Small intestine (tissue), 7 donors: ENCODE measurements around the gene PLA2G4D. TPM values are rescaled to one million over a fixed set of nuclear protein-coding genes. Genes with fewer than 3 reads are reported as not detected.

Experiments used
- DNase-seq, 2 donors: peaks; one replicate each; pipeline versions ENCODE4 v3.0.0 to v3.0.0-alpha.2; 2013
- FAIRE-seq: peaks from 2 replicates; lab custom pipeline; 2012; peaks lifted over from hg19 to GRCh38; lab: Jason Lieb, UNC
- H3K27ac ChIP-seq, 3 donors: one replicate each; pipeline ENCODE4 v1.5.1; 2013; ENCODE audit warnings: low read length in 2 of 3, mild to moderate bottlenecking in 2 of 3, control low read depth in 1 of 3, inconsistent platforms in 1 of 3, low read depth in 1 of 3, moderate library complexity in 1 of 3
- H3K27me3 ChIP-seq, 3 donors: one replicate each; pipeline ENCODE4 v1.6.1; 2013; ENCODE audit warnings: low read length in 3 of 3, inconsistent platforms in 1 of 3; ENCODE audit not compliant: control insufficient read depth in 3 of 3, insufficient read depth in 3 of 3
- H3K36me3 ChIP-seq, 3 donors: one replicate each; pipeline ENCODE4 v1.6.1; 2013; ENCODE audit warnings: low read length in 3 of 3, inconsistent platforms in 1 of 3, low read depth in 1 of 3, mild to moderate bottlenecking in 1 of 3, moderate library complexity in 1 of 3; ENCODE audit not compliant: control insufficient read depth in 3 of 3, insufficient read depth in 2 of 3
- H3K4me1 ChIP-seq, 3 donors: one replicate each; pipeline ENCODE4 v1.6.1; 2013; ENCODE audit warnings: low read length in 2 of 3, inconsistent platforms in 1 of 3, low read depth in 1 of 3, mild to moderate bottlenecking in 1 of 3, moderate library complexity in 1 of 3; ENCODE audit not compliant: control insufficient read depth in 3 of 3, insufficient read depth in 2 of 3
- H3K4me3 ChIP-seq, 3 donors: one replicate each; pipeline ENCODE4 v1.5.1; 2013; ENCODE audit warnings: low read length in 3 of 3, control low read depth in 1 of 3, inconsistent platforms in 1 of 3, low read depth in 1 of 3, mild to moderate bottlenecking in 1 of 3, moderate library complexity in 1 of 3
- H3K9me3 ChIP-seq, 2 donors: one replicate each; pipeline ENCODE4 v1.6.1; 2013; ENCODE audit warnings: low read depth in 1 of 2, low read length in 1 of 2; ENCODE audit not compliant: control insufficient read depth in 2 of 2, insufficient read depth in 1 of 2
- WGBS, 3 donors: extraction: QIAGEN DNeasy Blood & Tissue Kit; methylation state at CpG; one replicate each; pipeline ENCODE4 v1.1.7; 2013; 5-methylcytosine and 5-hydroxymethylcytosine counted together
- polyA plus RNA-seq, 4 donors: library from polyadenylated mRNA; stranded (reverse) in 3 of 4; unstranded in 1 of 4; fragments of 200-250 nt in 3 of 4; fragments of 120-200 nt in 1 of 4; gene quantifications; one replicate each; pipeline versions ENCODE4 v1.2.1 to v1.2.3, GENCODE V29; 2013
- donor health status: healthy with polysubstance abuse.
- donor health status: control.
- donor health status: control.
- donor health status: Bipolar disorder and iron deficiency.
- donor health status: healthy.

The PLA2G4D gene
- polyA plus RNA-seq, 4 donors, result 0.18 to 0.22 (median 0.18) TPM; not detected in 1

- 75 to 84% (median 80%) methylated on average over 9 of the region's 9 CpGs for WGBS, 3 donors
- no peak overlapping the region for H3K27ac ChIP-seq
- no peak for FAIRE-seq
Observed at GRCh38 chr15:42032376-42033213, 61.8 kb downstream of the PLA2G4D start.

GRCh38 chr15:42031198-42031915 lies 63.0 kb downstream of the PLA2G4D start:
- FAIRE-seq, result no peak
- Histone ChIP-seq H3K36me3 (no peaks in the 10 kb centered on the region), H3K4me3 (no peak overlapping the region), H3K27me3 (peaks cover 0 to 2% (median 2%) of the 10 kb centered on the region in 3 donors), H3K27ac (no peak overlapping the region), H3K4me1 (peaks cover 0 to 5% (median 0%) of the 10 kb centered on the region in 3 donors), H3K9me3 (no peaks in the 10 kb centered on the region)
- no peak for DNase-seq
- WGBS, 3 donors, result 69 to 74% (median 73%) methylated on average over 6 of the region's 6 CpGs

More at GRCh38 chr15:42032376-42033213, 61.8 kb downstream of the PLA2G4D start:
- H3K4me3 ChIP-seq, result no peak overlapping the region
- DNase-seq, result no peak
- H3K4me1 ChIP-seq, result peaks cover 0 to 5% (median 0%) of the 10 kb centered on the region in 3 donors
- H3K36me3 ChIP-seq, result no peaks in the 10 kb centered on the region
- no peaks in the 10 kb centered on the region for H3K9me3 ChIP-seq
- H3K27me3 ChIP-seq, result peaks cover 0 to under 1% (median under 1%) of the 10 kb centered on the region in 3 donors

- WGBS, 3 donors, result 84 to 94% (median 91%) methylated on average over 7 of the region's 7 CpGs
- Histone ChIP-seq H3K9me3 (peaks cover 0 to 16% of the 10 kb centered on the region in 2 donors), H3K4me3 (no peak overlapping the region), H3K4me1 (no peaks in the 10 kb centered on the region), H3K27ac (no peak overlapping the region), H3K27me3 (peaks cover 0 to 2% (median 2%) of the 10 kb centered on the region in 3 donors), H3K36me3 (no peaks in the 10 kb centered on the region)
- FAIRE-seq (no peak), DNase-seq (no peak)
Observed at GRCh38 chr15:42027521-42027920, 66.8 kb downstream of the PLA2G4D start.

GRCh38 chr15:42024303-42024702 lies 70.1 kb downstream of the PLA2G4D start:
- 71 to 92% (median 73%) methylated on average over 3 to 4 of the region's 4 CpGs for WGBS, 3 donors
- peaks cover 0 to 25% of the 10 kb centered on the region in 2 donors for H3K9me3 ChIP-seq
- FAIRE-seq (no peak), DNase-seq (no peak)
- no peaks in the 10 kb centered on the region for H3K36me3 ChIP-seq
- no peaks in the 10 kb centered on the region for H3K4me1 ChIP-seq
- no peak overlapping the region for H3K27ac ChIP-seq
- no peak overlapping the region for H3K4me3 ChIP-seq
- H3K27me3 ChIP-seq, result peaks cover 0 to 2% (median 2%) of the 10 kb centered on the region in 3 donors

- no peaks in the 10 kb centered on the region for H3K4me1 ChIP-seq
- H3K27ac ChIP-seq, result no peak overlapping the region
- H3K4me3 ChIP-seq, result no peak overlapping the region
- no peaks in the 10 kb centered on the region for H3K27me3 ChIP-seq
- DNase-seq (no peak), FAIRE-seq (no peak)
- WGBS, 3 donors, result 82 to 87% (median 87%) methylated on average over 5 of the region's 5 CpGs
- H3K9me3 ChIP-seq, result peaks cover 0 to 25% of the 10 kb centered on the region in 2 donors
- no peaks in the 10 kb centered on the region for H3K36me3 ChIP-seq
Observed at GRCh38 chr15:42021593-42021992, 72.8 kb downstream of the PLA2G4D start.

DNA sequence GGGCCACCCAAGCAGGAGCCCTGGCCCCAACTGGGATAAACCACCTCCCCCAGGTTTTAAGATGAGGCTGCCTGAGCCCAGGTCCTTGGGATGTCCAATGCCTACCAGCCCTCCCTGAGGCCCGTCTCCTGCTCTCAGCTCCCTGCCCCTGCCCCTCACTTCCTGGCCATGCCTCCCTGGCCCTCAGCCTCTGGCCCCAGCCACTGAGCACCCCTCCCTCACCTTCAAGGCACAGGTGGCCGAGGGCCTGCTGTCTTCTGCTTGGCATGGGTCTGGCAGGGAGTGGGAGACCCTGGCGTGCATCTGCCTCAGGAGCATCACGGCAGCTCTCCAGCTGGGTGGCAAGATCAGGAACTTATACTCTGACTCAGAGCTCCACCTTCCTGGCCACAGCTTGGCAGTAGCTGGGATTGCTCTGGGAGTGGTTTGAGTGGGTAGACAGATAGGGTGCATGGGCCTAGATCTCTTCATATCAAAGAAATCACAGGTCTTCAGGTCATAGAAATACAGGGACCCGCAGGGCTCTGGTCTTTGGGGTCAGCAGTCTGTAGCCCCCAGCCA lies 73.6 kb downstream of the PLA2G4D start, which contains the start of gene PLA2G4E:
Gene PLA2G4E, minus strand, starts transcription at position 330 of the 561 bp plus-strand sequence. Its CDS starts 12 bp downstream, at position 318.
- Histone ChIP-seq H3K27me3 (no peaks in the 10 kb centered on the region), H3K36me3 (no peaks in the 10 kb centered on the region), H3K27ac (no peak within 1 kb of the TSS), H3K4me1 (no peaks in the 10 kb centered on the region), H3K9me3 (peaks cover 0 to 25% of the 10 kb centered on the region in 2 donors), H3K4me3 (no peak within 1 kb of the TSS)
- DNase-seq (no peak), FAIRE-seq (no peak)
- WGBS, 3 donors, result 91 to 93% (median 92%) methylated on average over 5 of the region's 5 CpGs

DNA sequence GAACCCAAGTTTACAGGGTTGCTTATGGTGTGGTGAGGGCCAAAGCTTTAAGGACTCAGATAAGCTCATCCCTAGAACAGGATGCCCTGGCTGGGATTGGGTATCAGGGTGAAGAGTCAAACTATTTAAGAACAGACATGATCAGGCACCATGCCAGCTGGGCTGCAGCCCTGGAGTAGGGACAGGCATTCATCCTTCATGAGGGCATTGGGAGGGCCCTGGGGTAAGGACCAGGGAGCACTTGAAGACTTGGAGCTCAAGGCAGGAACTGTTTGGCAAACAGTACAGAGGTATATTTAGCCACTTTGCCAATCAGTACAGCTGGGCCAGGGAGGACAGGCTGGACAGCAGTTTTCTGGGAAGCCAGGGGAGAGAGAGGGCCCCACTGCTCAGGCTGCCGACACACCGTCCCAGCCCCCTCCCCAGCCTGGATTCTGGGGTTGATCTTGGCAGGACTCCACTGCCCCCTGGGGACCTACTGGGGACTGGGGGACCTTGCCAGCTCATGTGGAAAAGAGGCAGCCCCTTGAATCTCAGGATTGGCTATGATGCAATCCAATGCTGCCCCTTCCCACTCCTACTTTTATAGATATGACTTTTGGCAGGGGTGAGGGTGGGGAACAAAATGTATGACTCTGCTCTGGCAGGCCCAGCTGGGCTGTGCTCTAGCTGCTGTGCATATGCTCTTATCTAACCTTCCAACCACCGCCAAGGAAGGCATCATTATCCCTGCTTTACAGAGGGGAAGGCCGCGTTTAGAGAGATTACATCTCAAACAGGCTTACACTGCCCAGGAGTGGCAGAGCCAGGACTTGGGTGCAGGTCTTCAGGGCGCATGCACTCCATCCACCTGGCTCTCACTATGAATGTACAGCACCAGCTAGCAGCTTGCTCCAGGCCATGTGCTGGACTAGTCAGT lies 75.8 kb downstream of the PLA2G4D start:
- 39 to 57% (median 47%) methylated on average over 6 of the region's 6 CpGs for WGBS, 3 donors
- H3K9me3 ChIP-seq, result peaks cover 0 to 17% of the 10 kb centered on the region in 2 donors
- no peaks in the 10 kb centered on the region for H3K27me3 ChIP-seq
- FAIRE-seq (no peak), DNase-seq (no peak)
- H3K4me1 ChIP-seq, result no peaks in the 10 kb centered on the region
- H3K4me3 ChIP-seq, result no peak overlapping the region
- no peaks in the 10 kb centered on the region for H3K36me3 ChIP-seq
- no peak overlapping the region for H3K27ac ChIP-seq
